SK-N-SH (cell line): Measurements from ENCODE around the gene ERRFI1. TPM values are rescaled to one million over a fixed set of nuclear protein-coding genes. Genes with fewer than 3 reads are reported as not detected.
A peak's percentile ranks its signal among the peaks of the same experiment; 100 is the strongest.

ENCODE experiments used
- CTCF ChIA-PET: fragments of 300-600, 350-600 bp; formaldehyde crosslinking; extraction: SDS; loops from one replicate; lab custom pipeline; 2021; lab: Yijun Ruan, JAX
- POLR2A ChIA-PET: fragments of 350-600 bp; sonication (Branson Sonifier 250); formaldehyde crosslinking; extraction: SDS; loops from one replicate; lab custom pipeline; 2020; ENCODE audit warnings: antibody characterized with exemption, inconsistent platforms; lab: Yijun Ruan, JAX
- DNase-seq: peaks from one replicate; pipeline ENCODE4 v3.0.0; 2012
- H2AFZ ChIP-seq: fragments of 200-600 bp; sonication (generic); 2 replicates; pipeline ENCODE4 v1.8.1; 2016; ENCODE audit warnings: antibody characterized with exemption, mild to moderate bottlenecking, low read depth
- H3F3A ChIP-seq: fragments of 200-600 bp; sonication (generic); replicated peaks from 2 replicates; pipeline ENCODE3; 2016; ENCODE audit warnings: antibody characterized with exemption, mild to moderate bottlenecking; ENCODE audit not compliant: insufficient read depth
- H3K27ac ChIP-seq, 2 experiments: fragments of 200-500 bp in 1 of 2; fragments of 200-600 bp in 1 of 2; sonication (Bioruptor generic) in 1 of 2; sonication (generic), shearing (Covaris generic) in 1 of 2; 2 replicates each; pipeline versions ENCODE4 v1.5.1 to v1.6.1; 2014 to 2016; ENCODE audit warnings: low read depth in 2 of 2, inconsistent platforms in 1 of 2, low read length in 1 of 2, mild to moderate bottlenecking in 1 of 2, mixed read lengths in 1 of 2
- H3K27me3 ChIP-seq: fragments of 200-600 bp; sonication (generic), shearing (Covaris generic); 2 replicates; pipeline ENCODE4 v1.6.1; 2016; ENCODE audit warnings: mixed run types; ENCODE audit not compliant: insufficient read depth
- H3K36me3 ChIP-seq, 2 experiments: fragments of 200-500 bp in 1 of 2; fragments of 200-600 bp in 1 of 2; sonication (Bioruptor generic) in 1 of 2; sonication (generic) in 1 of 2; replicated peaks in 1 of 2; 2 replicates each; pipeline versions ENCODE3 to v1.5.1; 2014 to 2016; ENCODE audit warnings: low read length in 1 of 2, mild to moderate bottlenecking in 1 of 2; ENCODE audit not compliant: insufficient read depth in 2 of 2, control insufficient read depth in 1 of 2
- H3K4me1 ChIP-seq, 2 experiments: fragments of 200-500 bp in 1 of 2; fragments of 200-600 bp in 1 of 2; sonication (Bioruptor generic) in 1 of 2; sonication (generic), shearing (Covaris generic) in 1 of 2; 2 replicates each; pipeline versions ENCODE4 v1.5.1 to v1.6.1; 2014 to 2016; ENCODE audit warnings: low read depth in 1 of 2, low read length in 1 of 2, mixed run types in 1 of 2; ENCODE audit not compliant: insufficient read depth in 2 of 2, control insufficient read depth in 1 of 2
- H3K4me2 ChIP-seq: fragments of 200-600 bp; sonication (generic), shearing (Covaris generic); 2 replicates; pipeline ENCODE4 v1.6.1; 2017; ENCODE audit warnings: mixed run types
- H3K4me3 ChIP-seq, 2 experiments: fragments of 200-500 bp in 1 of 2; fragments of 200-600 bp in 1 of 2; sonication (Bioruptor generic) in 1 of 2; sonication (generic), shearing (Covaris generic) in 1 of 2; 2 replicates each; pipeline versions ENCODE4 v1.5.1 to v1.8.1; 2014 to 2016; ENCODE audit warnings: low read depth in 2 of 2, inconsistent platforms in 1 of 2, low read length in 1 of 2, mild to moderate bottlenecking in 1 of 2, mixed read lengths in 1 of 2, moderate library complexity in 1 of 2
- H3K79me2 ChIP-seq: fragments of 200-600 bp; sonication (generic); 2 replicates; pipeline ENCODE4 v1.8.1; 2017; ENCODE audit warnings: mild to moderate bottlenecking; ENCODE audit not compliant: insufficient read depth
- H3K9ac ChIP-seq: fragments of 200-600 bp; sonication (generic); 2 replicates; pipeline ENCODE4 v1.6.1; 2017; ENCODE audit warnings: mixed run types
- H3K9me2 ChIP-seq: fragments of 200-600 bp; sonication (generic); 2 replicates; pipeline ENCODE4 v1.6.1; 2017; ENCODE audit warnings: mixed run types
- H3K9me3 ChIP-seq: fragments of 200-600 bp; sonication (generic); 2 replicates; pipeline ENCODE4 v1.6.1; 2017; ENCODE audit warnings: mixed run types, mild to moderate bottlenecking, moderate library complexity
- H4K20me1 ChIP-seq: fragments of 200-600 bp; sonication (generic); 2 replicates; pipeline ENCODE4 v1.6.1; 2017; ENCODE audit warnings: mild to moderate bottlenecking, mixed run types; ENCODE audit not compliant: insufficient read depth
- FOSL2 ChIP-seq: IDR thresholded peaks from 2 replicates; pipeline ENCODE4 v1.4.0; 2012; ENCODE audit warnings: low read depth, mild to moderate bottlenecking, moderate library complexity, borderline replicate concordance
- FOXJ3 ChIP-seq: sonication (generic); formaldehyde crosslinking; IDR thresholded peaks from 2 replicates; pipeline ENCODE4 v1.5.1; 2020; ENCODE audit warnings: mild to moderate bottlenecking, missing genetic modification reagents
- GABPA ChIP-seq: IDR thresholded peaks from 2 replicates; pipeline ENCODE4 v1.4.0; 2012; ENCODE audit warnings: low read depth, mild to moderate bottlenecking
- JUND ChIP-seq: IDR thresholded peaks from 2 replicates; pipeline ENCODE4 v1.4.0; 2012
- MEF2A ChIP-seq: IDR thresholded peaks from 2 replicates; pipeline ENCODE4 v1.4.0; 2012; ENCODE audit warnings: low read depth, borderline replicate concordance
- MXI1 ChIP-seq: IDR thresholded peaks from 2 replicates; pipeline ENCODE4 v1.6.1; 2012; ENCODE audit warnings: mild to moderate bottlenecking, low read depth, low read length, improper control_type of control experiment
- NFIC ChIP-seq: IDR thresholded peaks from 2 replicates; pipeline ENCODE4 v1.4.0; 2012; ENCODE audit warnings: borderline replicate concordance
- NRF1 ChIP-seq: IDR thresholded peaks from 2 replicates; pipeline ENCODE4 v1.6.1; 2012; ENCODE audit warnings: low read depth, mild to moderate bottlenecking, low read length
- REST ChIP-seq: IDR thresholded peaks from 2 replicates; pipeline ENCODE4 v1.6.1; 2012; ENCODE audit warnings: mild to moderate bottlenecking, low read depth, low read length, moderate library complexity
- RFX5 ChIP-seq: IDR thresholded peaks from 2 replicates; pipeline ENCODE4 v1.6.1; 2012; ENCODE audit warnings: mild to moderate bottlenecking, improper control_type of control experiment, low read length
- SIN3A ChIP-seq: IDR thresholded peaks from 2 replicates; pipeline ENCODE4 v1.6.1; 2012; ENCODE audit warnings: low read depth, mild to moderate bottlenecking, low read length, moderate library complexity, borderline replicate concordance
- TAF1 ChIP-seq: IDR thresholded peaks from 2 replicates; pipeline ENCODE4 v1.6.1; 2012; ENCODE audit warnings: low read depth, mild to moderate bottlenecking, low read length, moderate library complexity, borderline replicate concordance
- USF1 ChIP-seq: IDR thresholded peaks from 2 replicates; pipeline ENCODE4 v1.4.0; 2012; ENCODE audit warnings: low read depth, borderline replicate concordance
- USF2 ChIP-seq: fragments of 150-350 bp; IDR thresholded peaks from 2 replicates; pipeline ENCODE4 v1.6.1; 2017; ENCODE audit warnings: antibody characterized with exemption, low read length, low read depth, borderline replicate concordance
- WGBS: methylation state at CpG from one replicate; pipeline ENCODE4 v1.1.6; 2017; ENCODE audit warnings: low lambda C conversion rate; 5-methylcytosine and 5-hydroxymethylcytosine counted together
- polyA plus RNA-seq, 3 experiments: library from polyadenylated mRNA; depleted of rRNA; stranded (reverse); fragments of >200 nt; gene quantifications; 2 replicates each; pipeline ENCODE4 v1.2.3, GENCODE V29; 2012

ERRFI1 gene
- polyA plus RNA-seq, 1 of the 3 experiments (the other 2 are of a cell fraction), result 65.6 TPM

- Histone ChIP-seq H4K20me1 (peaks cover 40% of the 10 kb centered on the region), H3K36me3 (peaks cover 0 to 3% of the 10 kb centered on the region in 2 experiments), H3K4me2 (peak overlapping the region; percentile 84; the same call in 1 of the 2 replicates), H3K9ac (no peak overlapping the region), H2AFZ (no peak overlapping the region), H3K9me2 (no peaks in the 10 kb centered on the region), H3K9me3 (no peaks in the 10 kb centered on the region), H3K4me3 (no peak overlapping the region; a peak in 1 of 4 replicates), H3K4me1 (peaks cover 16 to 56% of the 10 kb centered on the region in 2 experiments), H3K27ac (no peak overlapping the region), H3K27me3 (no peaks in the 10 kb centered on the region), H3K79me2 (peaks cover 85% of the 10 kb centered on the region), H3F3A (peaks cover 34% of the 10 kb centered on the region)
- WGBS, result 82% methylated on average over 3 of the region's 3 CpGs
- no peak for TF ChIP-seq REST
- TF ChIP-seq FOSL2, result no peak
- no peak for TF ChIP-seq TAF1
- no peak for TF ChIP-seq NRF1
- DNase-seq, result no peak
- CTCF ChIA-PET, result interaction anchor here (1.0 to 3.4 kb wide), 3 partner anchors 7 to 292 kb away, joined by 3 to 28 read pairs (median 5); no protein-coding TSS in a partner anchor
- POLR2A ChIA-PET, result no interaction called here
These were observed 3.5 kb downstream of the ERRFI1 start for GRCh38 chr1:8022395-8023286.

GRCh38 chr1:8021676-8022266, 4.3 kb downstream of the ERRFI1 start:
- WGBS, result 85% methylated on average over 6 of the region's 6 CpGs
- Histone ChIP-seq H3K4me2 (peak overlapping the region; percentile 84; the same call in 1 of the 2 replicates), H3K79me2 (peaks cover 94% of the 10 kb centered on the region), H4K20me1 (peaks cover 43% of the 10 kb centered on the region), H3K9me3 (no peaks in the 10 kb centered on the region), H3K36me3 (peaks cover 0 to 3% of the 10 kb centered on the region in 2 experiments), H3K27me3 (no peaks in the 10 kb centered on the region), H3F3A (peaks cover 36% of the 10 kb centered on the region), H3K27ac (no peak overlapping the region), H3K4me3 (no peak overlapping the region), H3K4me1 (peaks cover 16 to 56% of the 10 kb centered on the region in 2 experiments), H2AFZ (no peak overlapping the region), H3K9ac (no peak overlapping the region), H3K9me2 (no peaks in the 10 kb centered on the region)
- CTCF ChIA-PET, result interaction anchor here (7.2 to 10.6 kb wide), 2 partner anchors 293 to 329 kb away, joined by 69 to 293 read pairs; partner anchors contain the start of gene SLC45A1
- DNase-seq, result no peak
- POLR2A ChIA-PET, result no interaction called here
- TF ChIP-seq GABPA (no peak), NFIC (no peak), RFX5 (no peak), MEF2A (no peak), SIN3A (no peak), REST (no peak), NRF1 (no peak), USF1 (no peak), USF2 (no peak), JUND (no peak), MXI1 (no peak), FOXJ3 (CRISPR knock-in tag) (no peak)
